HG03457 (cell line): ENCODE measurements around the gene XCL1.

ENCODE experiments used
- ATAC-seq: cut with Tn5 transposase; IDR thresholded peaks from one replicate; pipeline ENCODE4 v1.9.1; 2021; ENCODE audit warnings: moderate number of reproducible peaks; ENCODE audit not compliant: unreplicated experiment

XCL1 gene

GRCh38 chr1:168603501-168604110, 27.2 kb downstream of the XCL1 start:
- no peak for ATAC-seq

- no peak for ATAC-seq
These were observed 29.0 kb downstream of the XCL1 start for GRCh38 chr1:168605443-168605842.

- ATAC-seq = no peak
These were observed 29.7 kb downstream of the XCL1 start for GRCh38 chr1:168606096-168606495.

- no peak for ATAC-seq
These were observed 31.5 kb downstream of the XCL1 start for GRCh38 chr1:168607872-168608428.

- no peak for ATAC-seq
These were observed 32.7 kb downstream of the XCL1 start for GRCh38 chr1:168608796-168609715.

- ATAC-seq = no peak
These were observed 33.5 kb downstream of the XCL1 start for GRCh38 chr1:168609741-168610510.

GRCh38 chr1:168613038-168613451, 36.6 kb downstream of the XCL1 start:
- ATAC-seq = no peak

GRCh38 chr1:168613691-168614231, 37.4 kb downstream of the XCL1 start:
- ATAC-seq = no peak

GRCh38 chr1:168614235-168614634, 37.8 kb downstream of the XCL1 start:
- ATAC-seq = no peak

GRCh38 chr1:168615965-168616364, 39.6 kb downstream of the XCL1 start:
- no peak for ATAC-seq

GRCh38 chr1:168617974-168618750, 41.8 kb downstream of the XCL1 start:
- no peak for ATAC-seq

- no peak for ATAC-seq
These were observed 42.5 kb downstream of the XCL1 start for GRCh38 chr1:168618886-168619285.

- no peak for ATAC-seq
These were observed 45.0 kb downstream of the XCL1 start for GRCh38 chr1:168621356-168621755.

GRCh38 chr1:168623003-168623828, 46.8 kb downstream of the XCL1 start:
- no peak for ATAC-seq

GRCh38 chr1:168623831-168624230, 47.4 kb downstream of the XCL1 start:
- ATAC-seq = no peak

GRCh38 chr1:168626326-168626725, 49.9 kb downstream of the XCL1 start:
- no peak for ATAC-seq

GRCh38 chr1:168627370-168627769, 51.0 kb downstream of the XCL1 start:
- ATAC-seq = no peak

- ATAC-seq = no peak
These were observed 52.4 kb downstream of the XCL1 start for GRCh38 chr1:168628807-168629206.

- ATAC-seq = no peak
These were observed 53.1 kb downstream of the XCL1 start for GRCh38 chr1:168629466-168629865.
